ENCODE results near the gene MBP.

The MBP gene

DNA sequence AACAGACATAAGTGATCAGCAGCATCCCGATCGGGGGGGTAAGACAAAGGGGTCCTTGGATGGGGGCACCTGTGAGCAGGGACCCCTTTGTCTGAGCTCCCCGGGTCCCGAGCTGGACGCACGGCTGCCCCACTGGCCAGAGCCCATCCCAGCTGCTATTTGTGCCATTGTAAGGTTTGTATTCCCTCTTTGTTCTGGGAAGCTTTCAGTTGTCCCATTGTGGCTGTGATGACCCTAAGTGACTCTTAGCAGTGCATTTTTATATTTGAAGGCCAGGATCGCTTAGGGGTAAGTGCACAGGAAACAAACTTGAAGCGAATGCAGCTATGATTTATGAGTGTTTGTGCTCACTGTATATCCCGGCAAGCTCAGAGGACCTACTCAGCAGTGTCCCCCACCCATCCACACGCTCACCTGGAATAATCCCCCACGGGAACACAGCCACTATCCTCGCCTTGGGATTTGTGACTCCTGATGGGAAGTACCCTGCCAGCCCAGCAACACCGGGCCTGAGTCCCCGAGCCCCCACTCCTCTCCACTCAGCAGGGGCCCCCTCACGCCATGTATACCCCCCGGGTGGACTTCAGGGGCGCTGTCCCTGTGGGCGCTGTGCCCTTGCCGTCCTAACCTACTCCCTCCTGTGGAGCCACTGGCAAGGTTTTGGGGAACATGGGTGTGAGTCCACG is 80.1 kb downstream of the MBP start:
- no peak for ATAC-seq
- TF ChIP-seq ZFP3 (CRISPR knock-in tag; IDR thresholded peaks at IDR 0.05) (no peak), SNAI2 (CRISPR knock-in tag; IDR thresholded peaks at IDR 0.05) (no peak), CSDC2 (CRISPR knock-in tag; IDR thresholded peaks at IDR 0.05) (no peak), ESRRG (CRISPR knock-in tag; IDR thresholded peaks at IDR 0.05) (no peak), ZNF70 (CRISPR knock-in tag; IDR thresholded peaks at IDR 0.05) (no peak)

DNA sequence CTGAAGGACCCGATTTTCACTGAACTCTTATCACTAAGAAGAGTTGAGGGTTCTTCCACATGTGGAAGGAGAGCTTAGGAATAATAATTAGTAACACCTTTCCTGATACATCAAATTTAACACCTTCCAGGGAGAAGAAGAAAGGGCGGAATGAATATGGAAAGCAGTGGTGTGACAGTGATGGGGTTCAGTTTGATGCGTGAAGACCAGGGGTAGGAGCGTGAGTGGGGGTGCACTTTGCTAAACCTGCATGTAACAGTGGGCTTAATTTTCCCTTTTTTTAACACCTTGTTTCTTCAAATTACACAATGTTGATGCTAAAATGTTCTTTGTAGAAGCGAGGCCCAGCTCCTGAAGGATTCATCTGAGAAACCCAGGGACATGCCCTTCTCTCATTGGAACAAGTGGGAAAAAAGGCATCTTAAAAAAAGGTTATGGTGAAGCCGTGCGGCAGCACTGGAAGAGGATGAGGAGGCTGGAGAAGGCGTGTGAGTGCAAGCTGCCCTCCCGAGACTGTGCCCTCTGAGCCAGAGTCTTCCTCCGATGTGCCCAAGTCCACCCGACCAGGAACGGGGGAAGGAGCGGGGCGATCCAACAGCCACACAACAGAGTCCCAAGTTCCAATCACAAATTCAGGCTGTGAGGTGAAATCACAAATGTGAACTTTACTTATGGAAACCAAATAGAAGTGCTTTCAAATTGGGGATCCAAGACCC is 80.8 kb downstream of the MBP start:
- no peak for ATAC-seq
- TF ChIP-seq ISL1 (CRISPR knock-in tag; IDR thresholded peaks at IDR 0.05) (no peak), OSR1 (CRISPR knock-in tag; IDR thresholded peaks at IDR 0.05) (no peak), CSDC2 (CRISPR knock-in tag; IDR thresholded peaks at IDR 0.05) (no peak)

GRCh38 chr18:77049938-77050337 is 82.6 kb downstream of the MBP start:
- ATAC-seq = no peak
- TF ChIP-seq SNAI2 (CRISPR knock-in tag; IDR thresholded peaks at IDR 0.05) (no peak), PPARA (CRISPR knock-in tag; IDR thresholded peaks at IDR 0.05; ENCODE audit: borderline replicate concordance) (no peak), POU6F1 (CRISPR knock-in tag; IDR thresholded peaks at IDR 0.05; ENCODE audit: borderline replicate concordance, low read depth) (no peak), ZNF70 (CRISPR knock-in tag; IDR thresholded peaks at IDR 0.05) (no peak), CSRNP3 (CRISPR knock-in tag; IDR thresholded peaks at IDR 0.05) (no peak), TCF4 (CRISPR knock-in tag; IDR thresholded peaks at IDR 0.05; ENCODE audit: borderline replicate concordance) (no peak), RARB (CRISPR knock-in tag; IDR thresholded peaks at IDR 0.05) (no peak), ISL1 (CRISPR knock-in tag; IDR thresholded peaks at IDR 0.05) (no peak), CSDC2 (CRISPR knock-in tag; IDR thresholded peaks at IDR 0.05) (no peak), TOX (CRISPR knock-in tag; IDR thresholded peaks at IDR 0.05; ENCODE audit: borderline replicate concordance) (no peak)
- TF ChIP-seq, protein P1, sequence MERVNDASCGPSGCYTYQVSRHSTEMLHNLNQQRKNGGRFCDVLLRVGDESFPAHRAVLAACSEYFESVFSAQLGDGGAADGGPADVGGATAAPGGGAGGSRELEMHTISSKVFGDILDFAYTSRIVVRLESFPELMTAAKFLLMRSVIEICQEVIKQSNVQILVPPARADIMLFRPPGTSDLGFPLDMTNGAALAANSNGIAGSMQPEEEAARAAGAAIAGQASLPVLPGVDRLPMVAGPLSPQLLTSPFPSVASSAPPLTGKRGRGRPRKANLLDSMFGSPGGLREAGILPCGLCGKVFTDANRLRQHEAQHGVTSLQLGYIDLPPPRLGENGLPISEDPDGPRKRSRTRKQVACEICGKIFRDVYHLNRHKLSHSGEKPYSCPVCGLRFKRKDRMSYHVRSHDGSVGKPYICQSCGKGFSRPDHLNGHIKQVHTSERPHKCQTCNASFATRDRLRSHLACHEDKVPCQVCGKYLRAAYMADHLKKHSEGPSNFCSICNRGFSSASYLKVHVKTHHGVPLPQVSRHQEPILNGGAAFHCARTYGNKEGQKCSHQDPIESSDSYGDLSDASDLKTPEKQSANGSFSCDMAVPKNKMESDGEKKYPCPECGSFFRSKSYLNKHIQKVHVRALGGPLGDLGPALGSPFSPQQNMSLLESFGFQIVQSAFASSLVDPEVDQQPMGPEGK (CRISPR knock-in tag; IDR thresholded peaks at IDR 0.05; ENCODE audit: borderline replicate concordance) = no peak

DNA sequence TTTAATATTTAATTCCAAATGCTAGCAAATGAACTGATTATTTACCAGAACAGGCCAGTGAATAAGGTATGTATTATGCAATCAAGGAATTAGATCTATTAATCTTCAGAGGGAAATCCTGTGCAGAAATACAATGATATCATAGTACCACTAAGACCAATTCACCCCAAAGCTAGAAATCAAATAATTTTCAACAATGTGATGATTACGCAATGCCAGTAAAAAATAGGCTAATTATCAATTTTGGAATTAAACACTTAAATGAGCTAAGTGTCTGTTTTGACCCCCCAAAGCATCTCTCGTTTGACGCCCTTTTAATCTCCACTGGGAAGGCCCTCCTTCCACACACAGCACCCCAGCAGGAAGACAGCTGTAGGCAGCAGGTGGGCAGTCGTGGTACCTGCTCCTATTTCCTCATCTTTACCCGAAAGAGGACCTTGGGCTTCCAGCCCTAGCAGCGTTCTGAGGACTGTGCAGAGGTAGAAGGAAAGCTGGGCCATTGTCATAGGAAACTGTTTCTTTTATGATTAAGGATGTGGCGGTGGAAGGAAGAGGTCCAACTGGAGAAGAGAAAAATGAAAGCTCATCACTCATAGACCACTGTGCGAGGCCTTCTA is 84.7 kb downstream of the MBP start:
- no peak for ATAC-seq

DNA sequence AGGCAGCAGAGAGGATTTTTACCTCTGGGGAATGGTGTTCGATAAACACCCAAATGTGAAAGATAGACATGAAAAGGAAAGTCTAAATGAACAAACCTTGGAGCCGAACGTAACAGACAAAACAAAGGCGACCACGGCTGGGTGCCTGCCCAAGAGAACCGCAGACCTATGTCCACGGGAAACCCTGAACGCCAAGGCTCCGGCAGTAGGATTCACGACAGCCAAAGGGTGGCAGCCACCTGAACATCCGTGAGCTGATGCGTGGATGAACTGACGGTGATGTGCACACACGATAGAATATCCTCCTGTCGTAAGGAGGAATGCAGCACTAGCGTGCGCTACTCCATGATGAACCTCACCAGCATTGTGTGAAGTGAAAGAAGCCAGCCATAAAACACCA is 85.6 kb downstream of the MBP start:
- TF ChIP-seq PPARA (CRISPR knock-in tag; IDR thresholded peaks at IDR 0.05; ENCODE audit: borderline replicate concordance) (no peak), TCF4 (CRISPR knock-in tag; IDR thresholded peaks at IDR 0.05; ENCODE audit: borderline replicate concordance) (no peak), BACH2 (CRISPR knock-in tag; IDR thresholded peaks at IDR 0.05; ENCODE audit: borderline replicate concordance) (no peak), ZNF8 (CRISPR knock-in tag; IDR thresholded peaks at IDR 0.05) (no peak), TOX (CRISPR knock-in tag; IDR thresholded peaks at IDR 0.05; ENCODE audit: borderline replicate concordance) (no peak)
- TF ChIP-seq, protein P2, sequence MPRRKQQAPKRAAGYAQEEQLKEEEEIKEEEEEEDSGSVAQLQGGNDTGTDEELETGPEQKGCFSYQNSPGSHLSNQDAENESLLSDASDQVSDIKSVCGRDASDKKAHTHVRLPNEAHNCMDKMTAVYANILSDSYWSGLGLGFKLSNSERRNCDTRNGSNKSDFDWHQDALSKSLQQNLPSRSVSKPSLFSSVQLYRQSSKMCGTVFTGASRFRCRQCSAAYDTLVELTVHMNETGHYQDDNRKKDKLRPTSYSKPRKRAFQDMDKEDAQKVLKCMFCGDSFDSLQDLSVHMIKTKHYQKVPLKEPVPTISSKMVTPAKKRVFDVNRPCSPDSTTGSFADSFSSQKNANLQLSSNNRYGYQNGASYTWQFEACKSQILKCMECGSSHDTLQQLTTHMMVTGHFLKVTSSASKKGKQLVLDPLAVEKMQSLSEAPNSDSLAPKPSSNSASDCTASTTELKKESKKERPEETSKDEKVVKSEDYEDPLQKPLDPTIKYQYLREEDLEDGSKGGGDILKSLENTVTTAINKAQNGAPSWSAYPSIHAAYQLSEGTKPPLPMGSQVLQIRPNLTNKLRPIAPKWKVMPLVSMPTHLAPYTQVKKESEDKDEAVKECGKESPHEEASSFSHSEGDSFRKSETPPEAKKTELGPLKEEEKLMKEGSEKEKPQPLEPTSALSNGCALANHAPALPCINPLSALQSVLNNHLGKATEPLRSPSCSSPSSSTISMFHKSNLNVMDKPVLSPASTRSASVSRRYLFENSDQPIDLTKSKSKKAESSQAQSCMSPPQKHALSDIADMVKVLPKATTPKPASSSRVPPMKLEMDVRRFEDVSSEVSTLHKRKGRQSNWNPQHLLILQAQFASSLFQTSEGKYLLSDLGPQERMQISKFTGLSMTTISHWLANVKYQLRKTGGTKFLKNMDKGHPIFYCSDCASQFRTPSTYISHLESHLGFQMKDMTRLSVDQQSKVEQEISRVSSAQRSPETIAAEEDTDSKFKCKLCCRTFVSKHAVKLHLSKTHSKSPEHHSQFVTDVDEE (CRISPR knock-in tag; IDR thresholded peaks at IDR 0.05) = no peak
- ATAC-seq = no peak

More for the DNA sequence above, 84.7 kb downstream of the MBP start:
- TF ChIP-seq GLIS3 (CRISPR knock-in tag; IDR thresholded peaks at IDR 0.05) = no peak
- TF ChIP-seq PPARA (CRISPR knock-in tag; IDR thresholded peaks at IDR 0.05; ENCODE audit: borderline replicate concordance) = no peak

Measured in SK-N-SH treated with all-trans-retinoic acid at 6 μM for 48 hours (cell line).